CD4-positive, alpha-beta T cell treated with Interleukin-6 at 100 ng/mL for 8 hours (primary cell): ENCODE results near the gene SMTN.
"Not testable (repeated sequence)": the region's sequence is repeated elsewhere in the genome, so short reads cannot be mapped to it uniquely, and the experiment has no call there.

Experiments
- DNase-seq: peaks from one replicate; pipeline ENCODE4 v3.0.0-alpha.2; 2020; ENCODE audit warnings: mixed read lengths, low spot score

Gene SMTN

GRCh38 chr22:31090217-31091085, 9.3 kb downstream of the SMTN start:
- no peak for DNase-seq

- DNase-seq, result no peak
Measured at GRCh38 chr22:31091106-31091975, 10.2 kb downstream of the SMTN start.

- no peak for DNase-seq
Measured at GRCh38 chr22:31092161-31092560, 11.0 kb downstream of the SMTN start.

DNA sequence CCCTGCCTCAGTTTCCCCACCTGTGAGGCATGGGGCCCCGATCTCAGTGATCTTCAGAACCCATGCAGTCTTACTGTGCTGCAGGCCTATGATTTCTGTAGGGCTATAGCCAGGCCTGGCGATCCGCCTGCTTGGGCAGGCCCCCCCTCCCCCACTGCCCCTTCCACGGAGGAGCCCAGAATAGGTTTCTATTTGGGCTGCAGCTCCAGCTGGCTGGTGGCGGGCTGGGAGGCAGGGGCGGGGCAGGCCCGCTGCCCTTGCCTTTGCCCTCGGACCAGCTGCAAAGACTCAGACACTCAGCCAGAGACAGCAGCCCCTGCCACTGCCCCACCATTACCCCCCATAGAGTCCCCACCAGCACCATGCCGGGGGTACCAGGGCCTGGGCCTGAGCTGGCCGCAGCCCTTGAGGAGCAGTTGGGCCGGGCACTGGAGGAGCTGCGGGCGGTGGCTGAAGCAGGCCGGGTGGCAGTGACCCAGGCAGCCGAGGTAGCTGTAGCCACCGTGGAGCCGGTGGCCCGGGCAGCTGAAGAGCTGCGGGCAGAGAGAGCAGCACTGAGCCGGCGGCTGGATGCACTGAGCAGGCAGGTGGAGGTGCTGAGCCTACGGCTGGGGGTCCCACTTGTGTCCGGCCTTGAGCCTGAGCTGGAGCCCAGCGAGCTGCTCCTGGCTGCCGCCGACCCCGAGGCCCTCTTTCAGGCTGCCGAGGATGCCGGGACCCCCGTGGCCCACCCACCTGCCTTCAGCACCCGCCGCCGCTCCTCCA, 12.2 kb downstream of the SMTN start:
- no peak for DNase-seq

GRCh38 chr22:31094021-31094551, 13.0 kb downstream of the SMTN start:
- DNase-seq, result no peak

- no peak for DNase-seq
Measured at GRCh38 chr22:31094741-31095140, 13.6 kb downstream of the SMTN start.

GRCh38 chr22:31095637-31096249, 14.6 kb downstream of the SMTN start:
- DNase-seq, result no peak

DNA sequence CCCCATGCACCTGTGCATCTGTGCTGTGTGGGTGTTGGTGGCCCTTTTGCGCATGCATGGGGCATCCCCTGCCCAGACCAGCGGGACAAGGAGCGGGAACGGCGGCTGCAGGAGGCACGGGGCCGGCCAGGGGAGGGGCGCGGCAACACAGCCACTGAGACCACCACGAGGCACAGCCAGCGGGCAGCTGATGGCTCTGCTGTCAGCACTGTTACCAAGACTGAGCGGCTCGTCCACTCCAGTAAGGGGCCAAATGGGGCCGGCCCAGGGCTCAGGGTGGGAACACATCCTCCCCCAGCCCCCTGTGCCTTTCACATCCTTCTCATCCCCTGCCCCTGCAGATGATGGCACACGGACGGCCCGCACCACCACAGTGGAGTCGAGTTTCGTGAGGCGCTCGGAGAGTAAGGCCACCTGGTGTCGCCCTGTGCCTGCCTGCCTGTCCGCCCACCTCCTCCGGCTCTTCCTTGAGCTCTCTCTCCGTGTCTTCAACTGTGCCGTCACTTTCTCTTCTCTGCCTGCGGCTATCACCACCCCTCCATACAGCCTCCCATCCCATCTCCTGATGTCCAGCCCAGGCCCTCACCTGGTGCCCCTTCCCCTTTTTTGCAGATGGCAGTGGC, 15.7 kb downstream of the SMTN start:
- DNase-seq, result no peak

DNA sequence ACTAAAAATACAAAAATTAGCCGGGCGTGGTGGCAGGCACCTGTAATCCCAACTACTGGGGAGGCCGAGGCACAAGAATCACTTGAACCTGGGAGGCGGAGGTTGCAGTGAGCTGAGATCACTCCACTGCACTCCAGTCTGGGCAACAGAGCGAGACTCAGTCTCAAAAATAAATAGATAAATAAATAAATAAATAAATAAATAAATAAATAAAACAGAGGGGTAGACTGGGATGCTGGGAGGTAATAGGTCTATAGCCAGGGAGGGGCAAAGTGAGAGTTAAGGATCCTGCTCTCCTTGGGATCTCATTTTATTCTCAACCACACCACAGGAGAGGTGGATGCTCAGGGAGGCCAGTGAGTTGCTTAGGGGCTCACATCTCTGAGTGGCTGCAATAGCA, 16.4 kb downstream of the SMTN start:
- DNase-seq, result not testable (repeated sequence)

- no peak for DNase-seq
Measured at GRCh38 chr22:31097941-31098631, 17.0 kb downstream of the SMTN start.

GRCh38 chr22:31098632-31099110, 17.6 kb downstream of the SMTN start:
- no peak for DNase-seq

GRCh38 chr22:31099386-31099785, 18.3 kb downstream of the SMTN start:
- no peak for DNase-seq

DNA sequence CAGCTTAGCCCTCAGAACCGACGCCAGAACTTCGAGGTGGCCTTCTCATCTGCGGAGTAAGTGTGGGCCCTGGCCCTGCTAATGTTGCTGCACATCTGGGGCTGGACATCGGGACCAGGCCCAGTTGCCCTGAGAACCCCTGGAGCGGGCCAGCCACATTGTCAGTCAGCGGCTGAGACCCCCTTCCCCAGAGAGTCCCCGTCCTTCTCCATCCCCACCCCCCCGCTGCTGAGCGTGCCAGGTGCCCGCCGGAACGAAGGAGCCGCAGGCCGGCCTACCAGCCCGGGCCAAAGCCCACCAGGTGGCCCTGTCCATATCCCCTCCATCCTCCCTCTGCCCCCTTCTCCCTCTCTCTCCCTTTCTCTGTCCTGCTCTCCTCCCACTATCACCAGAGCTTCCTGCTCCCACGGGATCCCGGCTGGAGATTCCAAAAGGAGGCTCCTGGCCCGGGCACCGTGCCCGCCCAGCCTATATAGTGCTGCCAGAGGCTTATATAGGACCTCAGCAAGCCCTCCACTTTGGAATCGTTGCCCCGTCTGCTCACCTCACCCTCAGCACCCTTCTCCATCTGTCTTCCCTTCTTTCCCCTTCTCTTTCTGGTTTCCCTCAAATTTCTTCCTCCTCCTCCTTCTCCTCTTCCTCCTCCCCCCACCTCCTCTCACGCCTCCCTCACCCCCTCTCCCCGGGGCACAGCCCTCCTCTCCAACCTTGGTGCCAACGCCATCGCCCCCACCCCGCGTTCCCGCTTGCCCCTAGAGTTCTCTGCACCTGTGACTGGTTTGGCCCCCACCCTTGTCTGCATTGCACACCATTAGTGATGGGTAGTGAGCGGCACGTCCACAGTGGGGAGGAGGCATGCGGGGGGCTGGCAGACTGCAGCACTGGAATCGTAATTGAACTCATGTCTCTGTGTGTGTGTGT, 19.0 kb downstream of the SMTN start:
- DNase-seq, result no peak

DNA sequence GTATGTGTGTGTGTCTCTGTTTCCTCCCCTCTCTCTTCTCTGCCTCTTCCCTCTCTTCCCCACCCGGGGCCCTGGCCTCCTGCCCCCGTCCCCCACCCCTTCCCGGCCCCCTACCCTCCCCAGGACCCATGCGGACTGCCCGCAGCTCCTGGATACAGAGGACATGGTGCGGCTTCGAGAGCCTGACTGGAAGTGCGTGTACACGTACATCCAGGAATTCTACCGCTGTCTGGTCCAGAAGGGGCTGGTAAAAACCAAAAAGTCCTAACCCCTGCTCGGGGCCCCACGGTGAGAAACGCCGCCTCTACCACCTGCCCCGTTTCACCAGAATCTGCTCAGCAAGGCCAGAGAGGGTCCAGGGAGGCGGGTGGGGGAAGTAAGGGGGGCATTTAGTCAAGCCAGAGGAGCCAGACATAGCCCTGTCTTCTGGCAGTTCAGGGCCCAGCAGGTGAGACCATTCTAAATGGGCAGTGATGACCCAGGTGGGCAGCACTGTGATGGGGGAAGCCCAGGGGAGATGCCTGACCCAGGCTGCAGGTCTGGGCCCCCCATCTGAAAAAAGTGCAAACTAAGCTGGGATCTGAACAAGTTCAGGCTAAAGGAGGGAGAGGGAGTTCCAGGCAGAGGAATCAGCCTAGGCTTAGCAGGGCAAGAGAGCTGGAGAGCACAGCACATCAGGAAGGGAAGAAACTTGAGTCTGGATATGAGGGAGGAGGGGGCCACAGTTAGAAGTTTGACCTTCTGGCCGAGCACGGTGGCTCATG, 19.8 kb downstream of the SMTN start:
- no peak for DNase-seq

DNA sequence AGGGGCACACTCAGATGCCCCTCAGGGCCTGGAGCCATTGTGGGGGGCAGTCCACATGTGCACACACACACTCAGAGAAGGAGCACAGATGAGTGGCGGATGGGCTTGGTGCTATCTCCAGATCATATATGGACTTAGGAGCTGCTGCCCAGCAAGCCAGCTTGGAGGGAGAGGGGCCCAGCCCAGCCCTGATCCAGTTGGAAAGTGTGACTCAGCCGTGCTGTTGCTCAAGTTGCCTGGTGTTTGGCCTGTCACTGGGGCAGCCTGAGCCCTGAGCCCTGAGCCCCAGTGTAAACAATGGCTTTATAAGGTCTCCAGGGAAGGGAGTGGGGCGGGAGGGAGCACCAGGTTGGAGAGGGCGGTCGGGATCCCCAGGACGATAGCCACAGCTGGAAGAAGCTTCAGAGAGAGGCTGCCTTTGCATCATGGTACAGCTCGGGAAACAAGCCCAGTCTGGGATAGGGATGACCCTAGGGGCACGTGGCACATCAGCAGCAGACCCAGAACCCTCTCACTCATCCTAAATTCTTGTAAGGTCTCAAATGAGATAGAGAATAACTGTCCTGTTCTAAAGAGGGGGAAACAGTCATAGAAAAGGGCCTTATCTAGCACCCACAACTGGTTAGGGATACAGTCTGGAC, 21.4 kb downstream of the SMTN start:
- DNase-seq, result no peak

DNA sequence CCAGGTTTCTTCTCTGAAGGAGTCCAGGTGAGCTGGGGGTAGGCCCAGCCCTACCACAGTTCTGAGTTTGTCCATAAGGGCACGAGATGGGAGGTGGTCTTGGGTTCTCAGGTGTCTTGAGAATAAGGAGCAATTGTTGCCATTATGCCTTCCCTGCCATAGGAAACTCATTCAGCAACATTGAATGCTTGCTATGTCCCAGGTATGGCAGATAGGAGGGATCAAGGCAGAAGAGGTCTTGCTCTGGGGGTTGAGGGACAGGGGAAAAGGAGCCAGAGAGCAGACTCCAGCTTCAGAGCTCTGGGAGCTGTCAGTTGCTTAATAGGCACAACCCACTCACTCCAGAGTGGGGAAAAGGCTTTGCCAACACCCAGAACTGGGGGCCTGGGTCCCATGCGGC, 22.0 kb downstream of the SMTN start:
- DNase-seq, result no peak

GRCh38 chr22:31103899-31104694, 23.0 kb downstream of the SMTN start:
- no peak for DNase-seq
